ENCODE data around the gene MC5R. TPM values are rescaled to one million over a fixed set of nuclear protein-coding genes. Genes with fewer than 3 reads are reported as not detected.
A peak's percentile ranks its signal among the peaks of the same experiment; 100 is the strongest.

The MC5R gene
- total RNA-seq, 1 donor, result not detected

DNA sequence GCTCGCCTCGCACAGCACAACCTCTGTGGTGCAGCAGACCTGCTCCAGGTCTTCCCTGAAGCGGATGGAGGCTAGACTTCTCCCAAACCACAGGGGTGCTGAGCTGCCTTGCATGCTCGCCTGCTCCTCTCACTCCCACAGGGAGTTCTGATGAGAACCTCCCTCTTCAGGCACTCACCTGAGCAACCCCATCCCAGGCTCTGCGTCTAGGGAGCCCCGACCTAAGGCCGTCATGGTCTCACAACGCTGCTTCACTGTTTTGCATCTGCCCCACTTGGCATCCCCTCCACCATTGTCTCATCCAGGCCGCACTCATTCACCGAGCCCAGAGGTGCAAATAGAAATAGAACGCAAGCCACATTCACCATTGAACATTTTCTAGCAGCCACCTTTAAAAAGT lies 24.6 kb upstream of the MC5R start:
- H3K4me3 ChIP-seq (ENCODE audit: low read depth, low read length), result no peak overlapping the region
- no peak for TF ChIP-seq CTCF (IDR thresholded peaks at IDR 0.05; ENCODE audit: insufficient read depth, low read length)
- DNase-seq (ENCODE audit: low read depth), result no peak

DNA sequence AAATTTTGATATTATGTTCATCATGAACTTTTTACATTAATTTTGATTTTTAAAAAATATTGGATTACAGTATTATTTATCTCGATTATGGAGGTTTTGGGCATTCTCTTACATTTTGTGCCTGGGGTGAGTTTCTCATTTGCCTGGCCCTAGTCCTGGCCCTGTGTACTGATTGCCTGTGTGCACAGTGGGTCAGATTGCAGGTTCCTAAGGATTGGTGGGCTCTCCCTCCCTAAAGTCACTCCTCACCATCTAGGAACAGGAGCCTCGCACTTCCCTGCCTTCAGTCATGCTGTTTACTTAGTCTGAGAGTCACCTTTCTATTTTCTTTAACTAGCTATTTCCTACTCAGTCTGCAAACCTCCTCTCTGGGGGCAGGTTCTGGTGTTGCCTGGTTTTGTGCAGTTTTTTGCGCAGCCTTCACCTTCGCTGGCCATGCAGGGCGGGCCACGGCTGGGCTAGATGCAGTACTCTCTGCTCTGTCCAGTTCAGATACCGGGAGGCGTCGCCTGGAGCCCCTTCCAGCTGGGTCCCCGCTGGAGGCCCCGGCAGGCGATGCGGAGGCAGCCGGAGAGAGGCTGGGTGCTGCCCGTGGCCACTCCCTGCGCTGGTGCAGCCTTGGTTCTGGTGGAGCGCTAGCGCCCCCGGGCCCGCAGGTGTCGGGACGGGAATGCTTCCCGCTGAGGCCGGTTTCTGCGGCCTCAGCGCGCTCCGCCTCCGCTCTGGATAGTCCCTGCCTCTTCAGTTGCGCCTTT lies 23.3 kb upstream of the MC5R start:
- DNase-seq (ENCODE audit: low read depth), result peak; percentile 31
- peak; percentile 42 for TF ChIP-seq CTCF (IDR thresholded peaks at IDR 0.05; ENCODE audit: insufficient read depth, low read length)
- peak overlapping the region; percentile 40 for H3K4me3 ChIP-seq (ENCODE audit: low read depth, low read length)

- TF ChIP-seq CTCF (IDR thresholded peaks at IDR 0.05; ENCODE audit: insufficient read depth, low read length), result no peak
- DNase-seq (ENCODE audit: low read depth), result no peak
- H3K4me3 ChIP-seq (ENCODE audit: low read depth, low read length), result peak overlapping the region; percentile 40
These were observed 22.7 kb upstream of the MC5R start for GRCh38 chr18:13801260-13801601.

GRCh38 chr18:13804305-13804704 lies 19.6 kb upstream of the MC5R start:
- no peak for TF ChIP-seq CTCF (IDR thresholded peaks at IDR 0.05; ENCODE audit: insufficient read depth, low read length)
- no peak for DNase-seq (ENCODE audit: low read depth)
- H3K4me3 ChIP-seq (ENCODE audit: low read depth, low read length), result no peak overlapping the region

DNA sequence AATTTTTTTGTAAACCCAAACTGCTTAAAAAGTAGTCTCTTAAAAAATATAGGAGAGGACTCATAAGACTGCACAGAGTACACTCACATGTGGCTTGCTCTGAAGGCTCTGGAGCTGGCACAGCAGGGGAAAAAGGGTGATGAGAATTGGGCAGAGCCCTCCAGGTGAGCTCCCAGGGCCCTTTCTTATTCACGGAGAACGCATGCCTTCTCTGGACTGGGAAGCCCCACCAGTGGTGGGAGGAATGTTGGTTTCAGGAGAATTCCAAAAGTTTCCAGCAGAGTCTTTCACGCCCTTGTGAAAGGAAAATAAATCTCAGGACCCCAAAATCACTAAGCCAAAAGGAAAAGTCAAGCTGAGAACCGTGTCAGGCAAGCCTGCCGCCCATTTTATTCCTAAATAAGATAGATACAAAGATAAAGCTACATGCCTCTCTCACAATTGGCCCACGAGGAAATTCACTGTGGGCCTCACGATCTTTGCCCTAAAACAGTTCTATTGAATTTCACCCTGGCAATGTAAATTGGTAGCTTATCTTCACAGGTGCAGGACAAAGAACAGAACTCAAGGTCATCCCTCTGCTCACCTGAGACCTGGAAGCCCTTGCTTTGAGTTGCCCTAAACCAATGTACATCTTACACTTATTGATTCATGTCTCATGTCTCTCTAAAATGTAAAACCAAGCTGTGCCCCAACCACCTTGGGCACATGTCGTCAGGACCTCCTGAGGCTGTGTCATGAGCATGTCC lies 15.5 kb upstream of the MC5R start:
- no peak overlapping the region for H3K4me3 ChIP-seq (ENCODE audit: low read depth, low read length)

DNA sequence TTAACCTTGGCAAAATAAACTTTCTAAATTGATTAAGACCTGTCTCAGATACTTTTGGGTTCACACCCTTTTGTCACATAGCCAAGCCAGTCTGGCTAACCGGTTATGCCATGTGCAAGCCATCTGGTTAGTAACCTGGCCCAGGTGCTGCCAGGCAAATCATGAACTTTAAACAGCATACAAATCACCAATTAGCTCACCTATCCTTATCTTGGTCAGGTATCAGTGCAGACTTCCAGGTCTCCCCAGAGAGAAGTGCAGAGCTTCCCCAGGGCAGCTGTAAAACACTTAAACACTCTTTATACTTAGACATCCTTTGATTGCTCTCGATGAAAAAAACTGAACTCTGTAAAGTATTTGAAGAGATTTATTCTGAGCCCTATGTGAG lies 14.9 kb upstream of the MC5R start:
- DNase-seq (ENCODE audit: low read depth), result no peak
- no peak for TF ChIP-seq CTCF (IDR thresholded peaks at IDR 0.05; ENCODE audit: insufficient read depth, low read length)
- no peak overlapping the region for H3K4me3 ChIP-seq (ENCODE audit: low read depth, low read length)

More for the DNA sequence above, 15.5 kb upstream of the MC5R start:
- TF ChIP-seq CTCF (IDR thresholded peaks at IDR 0.05; ENCODE audit: insufficient read depth, low read length), result no peak
- DNase-seq (ENCODE audit: low read depth), result no peak
